Fibroblast of skin of right biceps (primary cell): ENCODE measurements around the gene RGS12.

Source experiments
- DNase-seq: peaks from one replicate; pipeline ENCODE4 v3.0.0-alpha.2; 2013

The RGS12 gene

DNA sequence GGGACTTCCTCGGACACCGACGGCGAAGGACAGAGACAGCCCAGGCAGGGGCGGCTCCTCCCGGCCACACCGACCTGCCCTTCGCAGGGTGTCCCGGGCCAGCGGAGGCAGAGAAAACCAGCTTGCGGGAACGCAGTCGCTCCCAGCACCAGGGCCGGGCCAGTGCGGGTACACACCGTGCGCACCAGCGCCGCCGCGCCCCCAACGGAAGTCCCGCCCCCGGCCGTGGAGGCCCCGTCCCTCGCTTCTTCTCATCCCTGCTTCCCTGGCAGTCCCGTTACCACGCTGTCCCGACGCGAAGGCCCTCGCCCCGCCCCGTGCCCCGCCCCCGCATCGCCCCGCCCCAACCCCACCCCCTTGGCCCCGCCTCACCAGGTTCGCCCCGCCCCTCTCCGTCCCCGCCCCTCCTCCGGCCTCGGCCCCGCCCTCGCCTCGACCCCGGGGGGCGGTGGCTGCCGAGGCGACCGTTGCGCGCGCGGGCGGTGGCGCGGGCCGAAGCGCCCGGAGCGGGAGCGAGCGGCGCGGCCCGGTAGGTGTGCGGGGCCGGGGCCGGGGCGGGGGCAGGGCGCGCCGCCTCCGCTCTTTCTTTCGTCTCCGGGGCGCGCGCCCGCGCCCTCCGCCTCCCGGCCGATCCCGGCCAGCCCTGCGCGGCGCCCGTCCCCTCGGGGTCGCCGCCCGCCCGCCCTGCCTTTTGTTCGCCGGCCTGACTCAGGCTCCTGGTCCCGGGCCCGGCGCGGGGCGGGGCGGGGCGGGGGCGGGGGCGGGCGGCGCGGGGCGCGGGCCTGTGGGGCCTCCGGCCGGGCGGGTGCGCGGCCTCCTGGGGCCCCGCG, at the start of gene RGS12:
Gene RGS12 (plus strand): TSS at position 451 of the 830 bp plus-strand sequence. CDS start 23,150 bp downstream, outside the sequence.
- peak; percentile 93 for DNase-seq

- DNase-seq, result no peak
These were observed 49.6 kb upstream of the RGS12 start for GRCh38 chr4:3243136-3243780.

- no peak for DNase-seq
These were observed 48.8 kb upstream of the RGS12 start for GRCh38 chr4:3244002-3244401.

DNA sequence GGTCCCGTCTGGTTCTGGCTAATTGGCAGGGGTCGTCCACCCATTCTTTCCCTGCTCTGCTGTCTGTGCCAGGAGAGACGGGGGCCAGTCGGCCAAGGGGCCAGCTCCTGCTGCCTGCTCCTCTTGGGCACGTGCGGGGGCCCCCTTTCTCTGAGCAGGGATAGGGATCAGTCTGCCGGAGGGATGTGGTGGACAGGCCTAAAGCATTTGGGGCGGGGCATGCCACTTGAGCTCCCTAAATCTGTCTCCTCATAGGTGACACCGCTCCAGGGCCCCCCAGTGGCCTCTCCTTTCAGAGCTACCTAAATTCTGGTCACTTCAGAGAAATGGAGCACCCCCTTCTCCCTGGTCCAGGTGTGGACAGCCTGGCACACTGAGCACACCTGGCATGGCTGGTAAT, 48.1 kb upstream of the RGS12 start:
- DNase-seq, result no peak

- DNase-seq, result no peak
These were observed 47.1 kb upstream of the RGS12 start for GRCh38 chr4:3245676-3246075.

DNA sequence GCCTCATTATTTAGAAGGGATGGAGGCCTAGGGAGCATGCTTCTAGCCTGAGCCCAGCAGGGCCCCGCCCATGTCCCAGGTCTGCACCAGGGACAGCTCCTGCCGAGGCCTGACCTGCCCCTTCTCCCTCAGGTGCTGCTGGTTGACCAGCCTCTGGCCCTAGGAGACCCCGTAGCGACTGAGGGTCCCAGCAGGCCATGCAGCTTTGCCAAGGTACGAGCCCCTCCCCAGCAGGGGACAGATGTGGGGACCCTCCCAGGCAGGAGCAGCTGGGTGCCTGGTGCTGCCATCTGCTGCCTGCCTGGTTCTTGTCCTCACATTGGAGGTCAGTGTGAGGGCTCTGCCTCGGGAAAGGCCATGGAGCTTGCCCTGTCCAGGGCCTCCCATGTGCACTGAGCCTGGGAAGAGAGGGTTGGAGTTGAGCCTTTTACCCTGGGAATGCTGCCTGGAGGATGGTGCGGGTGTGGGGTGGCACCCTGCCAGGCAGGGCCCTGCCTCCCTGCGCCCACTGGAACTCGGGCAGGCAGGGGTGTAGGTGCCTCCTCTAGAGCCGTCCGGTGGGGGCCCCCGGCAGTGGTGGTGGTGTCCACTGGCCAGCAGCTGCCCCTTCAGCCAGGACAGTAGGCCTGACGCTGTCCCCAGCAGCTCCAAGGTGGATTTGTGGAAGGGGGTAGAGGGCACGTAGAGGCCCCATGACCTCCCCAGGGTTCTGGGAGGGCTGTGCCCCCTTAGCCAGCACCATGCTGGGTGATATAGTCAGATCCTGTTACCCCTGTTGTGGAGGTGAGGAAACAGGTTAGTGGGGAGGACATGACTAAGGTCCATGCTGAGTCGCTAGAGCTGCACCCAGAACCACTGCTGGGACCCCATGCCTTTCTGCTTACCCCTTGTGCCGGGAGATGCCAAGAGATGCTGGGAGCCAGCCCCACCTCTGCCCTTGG, 46.1 kb upstream of the RGS12 start:
- no peak for DNase-seq

DNA sequence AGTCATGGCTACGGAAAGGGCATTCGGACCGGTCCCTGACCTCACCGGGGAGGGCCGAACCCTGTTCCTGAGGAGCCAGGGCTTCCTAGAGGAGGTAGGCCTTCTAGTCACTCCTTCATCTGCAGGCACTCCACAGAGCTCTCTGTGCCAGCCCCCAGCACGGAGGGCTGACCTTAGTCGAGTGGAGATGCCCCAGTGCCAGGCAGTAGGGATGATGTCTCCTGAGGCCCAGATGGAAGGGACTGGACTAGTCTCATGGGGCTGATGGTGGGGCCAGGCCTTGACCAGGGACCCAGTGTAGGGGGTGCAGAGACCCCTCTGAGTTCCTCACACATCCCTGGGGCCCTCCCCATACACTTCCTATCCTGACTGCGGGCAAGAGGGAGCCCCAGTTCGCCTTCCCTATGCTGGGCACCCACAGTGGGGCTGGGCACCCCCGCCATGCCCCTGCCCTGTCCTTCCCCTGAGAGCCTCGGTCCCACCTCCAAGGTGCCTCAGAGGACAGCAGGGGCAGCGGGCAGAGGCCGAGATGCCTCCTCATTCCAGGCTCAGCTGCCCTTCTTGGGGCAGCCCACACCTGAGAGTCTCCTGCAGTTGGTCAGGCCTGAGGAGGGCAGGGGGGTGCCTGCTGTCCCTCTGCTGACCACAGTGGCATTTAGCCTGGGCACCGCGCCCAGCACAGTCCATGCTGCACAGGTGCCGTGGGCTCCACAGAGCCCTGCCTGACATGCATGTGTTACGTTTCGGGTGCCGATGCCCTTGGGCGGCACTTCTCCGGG, 45.2 kb upstream of the RGS12 start:
- no peak for DNase-seq

GRCh38 chr4:3248178-3248480, 44.7 kb upstream of the RGS12 start:
- DNase-seq, result no peak

GRCh38 chr4:3248811-3249661, 43.8 kb upstream of the RGS12 start, which contains the start of gene MSANTD1:
Gene MSANTD1, plus strand, starts transcription at chr4:3249159. Its CDS starts 64 bp downstream, at chr4:3249223.
- peak; percentile 53 for DNase-seq

- no peak for DNase-seq
These were observed 42.9 kb upstream of the RGS12 start for GRCh38 chr4:3249711-3250437.

DNA sequence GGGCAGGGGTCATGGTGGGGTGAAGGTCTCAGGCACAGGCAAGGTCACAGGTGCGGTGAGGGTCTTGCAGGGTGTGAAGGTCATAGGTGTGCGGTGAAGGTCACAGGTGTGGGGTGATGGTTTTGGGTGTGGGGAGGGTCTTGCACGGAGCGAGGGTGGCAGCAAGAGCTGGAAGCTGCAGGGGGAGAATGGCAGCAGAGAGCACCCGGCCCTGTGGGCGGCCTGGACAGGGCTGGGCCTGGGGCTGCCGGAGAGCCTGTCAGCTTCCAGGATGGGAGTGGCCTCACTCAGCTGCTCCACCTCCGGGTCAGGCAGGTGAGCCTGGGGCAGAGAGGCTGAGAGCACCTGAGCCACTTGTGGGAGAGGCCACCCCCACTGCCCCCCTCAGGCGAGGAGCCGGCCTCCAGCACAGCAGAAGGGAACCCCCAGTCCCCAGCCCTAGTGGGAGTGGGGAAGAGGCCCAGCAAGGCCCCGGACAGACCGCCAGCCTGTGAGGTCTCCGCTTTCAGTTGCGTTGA, 42.3 kb upstream of the RGS12 start:
- DNase-seq, result no peak

DNA sequence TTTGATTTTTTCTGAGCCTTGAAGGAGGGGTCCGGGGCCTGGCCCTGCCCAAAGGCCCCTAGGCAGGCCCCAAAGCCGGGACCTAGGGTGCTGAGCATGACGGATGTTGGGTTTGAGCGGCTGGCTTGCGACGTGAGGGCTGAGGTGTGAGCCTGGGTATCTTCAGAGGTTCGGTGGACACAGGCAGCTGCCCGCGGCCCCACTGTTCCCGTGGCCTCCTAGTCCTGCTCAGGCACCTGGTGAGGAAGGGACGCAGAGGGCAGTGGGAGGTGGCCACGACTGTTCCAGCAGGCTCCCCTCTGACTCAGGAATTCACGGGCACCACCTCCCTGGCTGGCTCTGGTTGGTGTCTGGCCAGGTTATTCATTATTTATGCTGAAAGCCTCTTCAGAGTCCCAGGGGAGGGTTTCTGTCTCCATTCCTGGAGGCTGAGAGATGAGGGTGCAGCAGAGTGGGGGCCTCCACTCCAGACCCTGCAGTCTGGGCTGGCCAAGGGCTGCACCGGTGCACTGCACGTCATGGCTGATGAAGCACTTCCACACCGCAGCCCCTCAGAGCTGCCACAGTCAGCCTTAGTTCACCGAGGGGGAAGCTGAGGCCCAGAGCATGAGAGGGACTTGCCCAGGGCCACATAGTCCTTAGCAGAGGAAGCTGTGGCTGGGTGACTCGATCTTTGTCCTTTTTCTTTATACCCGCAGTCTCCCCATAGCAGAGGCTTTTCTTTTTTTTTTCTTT, 41.7 kb upstream of the RGS12 start:
- DNase-seq, result peak; percentile 29

- DNase-seq, result no peak
These were observed 40.9 kb upstream of the RGS12 start for GRCh38 chr4:3251691-3252479.

DNA sequence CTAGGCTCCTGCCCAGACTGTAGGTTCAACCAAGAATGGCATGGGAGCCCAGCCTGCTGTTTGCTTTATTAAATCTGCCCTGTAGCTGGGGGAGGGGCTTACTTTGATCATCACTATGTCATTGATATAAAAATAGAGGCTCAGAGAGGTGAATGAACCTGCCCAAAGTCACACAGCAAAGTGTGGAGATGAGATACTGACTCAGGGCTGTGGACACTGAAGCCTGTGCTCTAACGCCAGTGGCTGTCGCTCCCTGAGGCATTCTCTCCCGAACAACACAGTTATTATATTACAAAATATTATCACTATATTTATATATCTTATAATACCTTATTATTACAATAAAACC, 40.4 kb upstream of the RGS12 start:
- no peak for DNase-seq

GRCh38 chr4:3252831-3253641, 39.8 kb upstream of the RGS12 start:
- no peak for DNase-seq

DNA sequence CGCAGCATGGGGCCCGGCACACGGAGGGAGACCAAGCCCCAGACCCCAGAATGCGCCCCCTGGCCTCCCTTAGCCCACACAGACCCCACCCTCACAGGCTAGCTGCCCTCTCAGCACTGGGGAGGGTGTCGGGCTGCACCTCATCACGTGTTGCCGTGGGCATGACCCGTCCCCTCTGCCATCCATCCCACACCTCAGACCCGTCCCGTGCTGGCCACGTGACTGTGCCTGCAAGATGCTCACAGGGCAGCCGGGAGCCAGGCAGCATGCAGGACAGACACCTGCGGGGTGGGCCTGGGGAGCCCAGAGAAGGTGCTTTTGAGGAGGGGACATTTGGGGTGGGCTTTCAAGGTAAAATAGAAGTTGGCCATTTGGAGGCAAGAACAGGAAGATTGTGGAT, 39.0 kb upstream of the RGS12 start:
- no peak for DNase-seq

DNA sequence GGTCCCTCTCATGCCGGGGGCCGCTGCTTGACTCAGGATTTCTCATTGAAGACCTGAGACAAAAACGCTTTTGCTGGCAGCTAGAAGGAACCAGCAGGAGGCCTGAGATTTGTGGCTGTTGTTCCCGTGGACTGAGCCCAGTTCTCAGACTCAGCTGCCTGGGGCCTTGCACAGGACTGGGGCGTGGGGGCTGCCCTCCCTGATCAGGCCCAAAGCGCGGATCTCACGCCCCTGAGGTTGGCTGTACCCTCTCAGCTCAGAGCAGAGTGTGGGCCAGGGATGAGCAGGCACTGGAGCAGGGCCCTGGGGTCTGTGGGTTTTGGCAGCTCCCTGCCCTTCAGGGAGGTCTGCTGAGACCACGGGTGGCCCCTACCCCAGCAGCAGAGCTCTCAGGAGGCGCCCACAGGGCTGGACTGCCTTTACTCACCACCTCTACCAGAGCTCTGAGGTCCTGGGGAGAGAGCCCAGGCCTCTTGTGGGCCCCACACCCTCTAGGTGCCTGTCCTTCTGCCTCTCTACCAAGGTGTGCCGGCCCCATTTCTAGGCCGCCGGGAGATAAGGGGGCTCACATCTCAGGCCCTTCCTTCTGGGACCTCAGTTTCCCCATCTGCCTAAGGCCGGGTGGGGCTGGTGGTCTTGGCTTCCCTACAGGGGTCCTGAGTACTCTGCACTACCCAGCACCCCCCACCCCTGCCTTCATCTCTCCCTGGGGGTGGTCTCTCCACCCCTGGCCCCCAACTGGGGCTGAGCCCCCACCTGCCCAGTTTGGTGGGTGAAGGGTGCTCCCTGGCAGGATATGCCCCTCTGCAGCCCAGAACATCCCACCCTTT, 38.3 kb upstream of the RGS12 start:
- DNase-seq, result no peak
